Right lung (tissue), 5 donors: ENCODE measurements around the gene ABCC2. TPM values are rescaled to one million over a fixed set of nuclear protein-coding genes. Genes with fewer than 3 reads are reported as not detected.
"Not testable (repeated sequence)": the region's sequence is repeated elsewhere in the genome, so short reads cannot be mapped to it uniquely, and the experiment has no call there.

Experiments
- DNase-seq, 2 donors: peaks; one replicate each; pipeline ENCODE4 v3.0.0-alpha.2; 2013
- polyA plus RNA-seq, 5 donors: library from polyadenylated mRNA; unstranded; fragments of 120-200 nt; gene quantifications; one replicate each; pipeline versions ENCODE4 v1.2.1 to v1.2.3, GENCODE V29; 2013; ENCODE audit warnings: inconsistent platforms in 1 of 5, low replicate concordance in 1 of 5; ENCODE audit not compliant: insufficient read length in 5 of 5, insufficient read depth in 1 of 5

ABCC2 gene
- polyA plus RNA-seq, 5 donors = 0.78 to 1.5 (median 1.2) TPM

- no peak for DNase-seq
Measured at GRCh38 chr10:99808270-99808669, 25.8 kb downstream of the ABCC2 start.

GRCh38 chr10:99809481-99809880, 27.0 kb downstream of the ABCC2 start:
- no peak for DNase-seq

GRCh38 chr10:99809931-99810615, 27.6 kb downstream of the ABCC2 start:
- peak; percentile 28 to 38 for DNase-seq

- DNase-seq = no peak
Measured at GRCh38 chr10:99812177-99812576, 29.7 kb downstream of the ABCC2 start.

GRCh38 chr10:99814143-99814542, 31.7 kb downstream of the ABCC2 start:
- no peak for DNase-seq

GRCh38 chr10:99815621-99816020, 33.2 kb downstream of the ABCC2 start:
- no peak for DNase-seq

- no peak for DNase-seq
Measured at GRCh38 chr10:99827936-99828335, 45.5 kb downstream of the ABCC2 start.

- no peak for DNase-seq
Measured at GRCh38 chr10:99828464-99828863, 46.0 kb downstream of the ABCC2 start.

- no peak for DNase-seq
Measured at GRCh38 chr10:99832439-99832838, 50.0 kb downstream of the ABCC2 start.

- no peak for DNase-seq
Measured at GRCh38 chr10:99834410-99834809, 52.0 kb downstream of the ABCC2 start.

- DNase-seq = no peak
Measured at GRCh38 chr10:99835947-99836346, 53.5 kb downstream of the ABCC2 start.

GRCh38 chr10:99836711-99837110, 54.3 kb downstream of the ABCC2 start:
- DNase-seq = no peak

- not testable (repeated sequence) for DNase-seq
Measured at GRCh38 chr10:99840859-99841258, 58.4 kb downstream of the ABCC2 start.

- DNase-seq = no peak
Measured at GRCh38 chr10:99841746-99842145, 59.3 kb downstream of the ABCC2 start.

GRCh38 chr10:99843310-99843709, 60.9 kb downstream of the ABCC2 start:
- no peak for DNase-seq

GRCh38 chr10:99844433-99844955, 62.1 kb downstream of the ABCC2 start:
- no peak for DNase-seq

GRCh38 chr10:99845837-99846382, 63.5 kb downstream of the ABCC2 start:
- peak; percentile 80 to 87 for DNase-seq

- no peak for DNase-seq
Measured at GRCh38 chr10:99849057-99849456, 66.6 kb downstream of the ABCC2 start.

- DNase-seq = no peak
Measured at GRCh38 chr10:99849536-99849935, 67.1 kb downstream of the ABCC2 start.

GRCh38 chr10:99850021-99850766, 67.8 kb downstream of the ABCC2 start:
- DNase-seq = peak in 1 of 2 donors; percentile 30

GRCh38 chr10:99850767-99851340, 68.4 kb downstream of the ABCC2 start:
- DNase-seq = peak; percentile 46 to 51

GRCh38 chr10:99851825-99852224, 69.4 kb downstream of the ABCC2 start:
- no peak for DNase-seq
